Endothelial cell of umbilical vein (primary cell): ENCODE results near the gene CDK11B.

Experiments used
- EZH2 ChIP-seq: IDR thresholded peaks from 2 replicates; pipeline ENCODE4 v1.6.1; 2012; ENCODE audit warnings: borderline replicate concordance, low read depth, mild to moderate bottlenecking, moderate library complexity, low read length, inconsistent platforms; ENCODE audit not compliant: severe bottlenecking
- FOS ChIP-seq: IDR thresholded peaks from 2 replicates; pipeline ENCODE4 v1.6.1; 2011; ENCODE audit warnings: mild to moderate bottlenecking, low read length, moderate library complexity, borderline replicate concordance; ENCODE audit not compliant: insufficient read depth
- GATA2 ChIP-seq: IDR thresholded peaks from 2 replicates; pipeline ENCODE4 v1.7.0; 2011; ENCODE audit warnings: low read depth, mild to moderate bottlenecking, moderate library complexity, mixed read lengths, low read length; ENCODE audit not compliant: insufficient read length, insufficient read depth
- MYC ChIP-seq: IDR thresholded peaks from one replicate; pipeline ENCODE4 v1.6.1; 2011; ENCODE audit warnings: mild to moderate bottlenecking, low read depth, low read length
- POLR2A ChIP-seq: IDR thresholded peaks from 2 replicates; pipeline ENCODE4 v1.6.1; 2012; ENCODE audit warnings: low read depth, mild to moderate bottlenecking, control low read depth, low read length
- POLR2AphosphoS5 ChIP-seq: IDR thresholded peaks from 2 replicates; pipeline ENCODE4 v1.6.1; 2012; ENCODE audit warnings: low read depth, mild to moderate bottlenecking, control low read depth, low read length, moderate library complexity; ENCODE audit not compliant: insufficient read depth
- TF ChIP-seq, protein P1 (sequence below), 2 donors: IDR thresholded peaks; 1 replicate in 1 of 2; 2 replicates in 1 of 2; pipeline ENCODE4 v1.5.1; 2011; ENCODE audit warnings: low read length in 2 of 2, mild to moderate bottlenecking in 2 of 2, moderate library complexity in 2 of 2, control low read depth in 1 of 2, inconsistent platforms in 1 of 2, low read depth in 1 of 2; ENCODE audit not compliant: insufficient read depth in 1 of 2; ENCODE audit errors: extremely low read depth in 1 of 2
- TF ChIP-seq, protein P2 (sequence below): IDR thresholded peaks from 2 replicates; pipeline ENCODE4 v1.6.1; 2011; ENCODE audit not compliant: insufficient read depth, insufficient read length

DNA sequence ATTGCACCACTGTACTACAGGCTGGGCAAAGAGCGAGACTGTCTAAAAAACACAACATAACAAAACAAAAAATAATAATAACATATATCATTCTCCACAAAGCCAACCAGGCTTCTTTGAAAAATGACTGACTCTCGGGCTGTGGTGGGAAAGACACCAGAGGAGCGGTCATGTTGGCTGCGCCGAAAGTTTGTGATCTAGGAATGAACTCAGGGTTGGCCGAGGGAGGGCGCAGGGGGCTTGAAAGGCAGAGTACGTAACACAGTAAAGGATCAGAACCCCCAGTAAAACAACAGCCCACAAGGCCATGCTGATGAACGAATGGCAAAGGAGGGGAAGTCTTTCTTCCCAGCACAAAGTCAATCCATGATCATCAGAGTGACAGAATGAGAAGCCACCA is 29.0 kb upstream of the CDK11B start:
- TF ChIP-seq, protein P1, sequence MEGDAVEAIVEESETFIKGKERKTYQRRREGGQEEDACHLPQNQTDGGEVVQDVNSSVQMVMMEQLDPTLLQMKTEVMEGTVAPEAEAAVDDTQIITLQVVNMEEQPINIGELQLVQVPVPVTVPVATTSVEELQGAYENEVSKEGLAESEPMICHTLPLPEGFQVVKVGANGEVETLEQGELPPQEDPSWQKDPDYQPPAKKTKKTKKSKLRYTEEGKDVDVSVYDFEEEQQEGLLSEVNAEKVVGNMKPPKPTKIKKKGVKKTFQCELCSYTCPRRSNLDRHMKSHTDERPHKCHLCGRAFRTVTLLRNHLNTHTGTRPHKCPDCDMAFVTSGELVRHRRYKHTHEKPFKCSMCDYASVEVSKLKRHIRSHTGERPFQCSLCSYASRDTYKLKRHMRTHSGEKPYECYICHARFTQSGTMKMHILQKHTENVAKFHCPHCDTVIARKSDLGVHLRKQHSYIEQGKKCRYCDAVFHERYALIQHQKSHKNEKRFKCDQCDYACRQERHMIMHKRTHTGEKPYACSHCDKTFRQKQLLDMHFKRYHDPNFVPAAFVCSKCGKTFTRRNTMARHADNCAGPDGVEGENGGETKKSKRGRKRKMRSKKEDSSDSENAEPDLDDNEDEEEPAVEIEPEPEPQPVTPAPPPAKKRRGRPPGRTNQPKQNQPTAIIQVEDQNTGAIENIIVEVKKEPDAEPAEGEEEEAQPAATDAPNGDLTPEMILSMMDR (IDR thresholded peaks at IDR 0.05; ENCODE audit: extremely low read depth in 1 of 2, insufficient read depth in 1 of 2, low read depth in 1 of 2, low read length in 2 of 2), result no peak
- TF ChIP-seq MYC, result no peak
- TF ChIP-seq POLR2A, result no peak
- TF ChIP-seq, protein P2, sequence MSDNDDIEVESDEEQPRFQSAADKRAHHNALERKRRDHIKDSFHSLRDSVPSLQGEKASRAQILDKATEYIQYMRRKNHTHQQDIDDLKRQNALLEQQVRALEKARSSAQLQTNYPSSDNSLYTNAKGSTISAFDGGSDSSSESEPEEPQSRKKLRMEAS, result no peak
- TF ChIP-seq EZH2, result no peak
- no peak for TF ChIP-seq FOS
- no peak for TF ChIP-seq GATA2
- no peak for TF ChIP-seq POLR2AphosphoS5
